Astrocyte (in vitro differentiated cells and primary cell): Measurements from ENCODE around the gene SUSD3. TPM values are rescaled to one million over a fixed set of nuclear protein-coding genes. Genes with fewer than 3 reads are reported as not detected.

Source experiments
- DNase-seq: peaks from one replicate; pipeline ENCODE4 v3.0.0-alpha.2; 2010; ENCODE audit warnings: low read depth
- FAIRE-seq: peaks from 2 replicates; lab custom pipeline; 2011; peaks lifted over from hg19 to GRCh38; lab: Jason Lieb, UNC
- H2AFZ ChIP-seq: 2 replicates; pipeline ENCODE4 v1.6.0; 2012; ENCODE audit warnings: low read depth, low read length, inconsistent platforms
- H3K27ac ChIP-seq: 2 replicates; pipeline ENCODE4 v1.5.1; 2011; ENCODE audit warnings: low read depth, low read length, inconsistent platforms
- H3K27me3 ChIP-seq: 2 replicates; pipeline ENCODE4 v1.6.0; 2011; ENCODE audit warnings: low read length, inconsistent platforms; ENCODE audit not compliant: insufficient read depth
- H3K36me3 ChIP-seq: 2 replicates; pipeline ENCODE4 v1.5.1; 2011; ENCODE audit warnings: low read length, inconsistent platforms; ENCODE audit not compliant: insufficient read depth
- H3K4me1 ChIP-seq: 2 replicates; pipeline ENCODE4 v1.5.1; 2011; ENCODE audit warnings: low read length, inconsistent platforms; ENCODE audit not compliant: insufficient read depth
- H3K4me2 ChIP-seq: 2 replicates; pipeline ENCODE4 v1.6.0; 2012; ENCODE audit warnings: low read length, inconsistent platforms
- H3K4me3 ChIP-seq: 2 replicates; pipeline ENCODE4 v1.5.1; 2011; ENCODE audit warnings: low read depth, mild to moderate bottlenecking, low read length, inconsistent platforms; ENCODE audit not compliant: insufficient read depth
- H3K79me2 ChIP-seq: 2 replicates; pipeline ENCODE4 v1.6.0; 2012; ENCODE audit warnings: mild to moderate bottlenecking, low read length, inconsistent platforms; ENCODE audit not compliant: insufficient read depth
- H3K9ac ChIP-seq: 2 replicates; pipeline ENCODE4 v1.6.0; 2012; ENCODE audit warnings: mild to moderate bottlenecking, low read length, inconsistent platforms
- H3K9me3 ChIP-seq: 2 replicates; pipeline ENCODE4 v1.5.1; 2012; ENCODE audit warnings: low read depth, mild to moderate bottlenecking, low read length, inconsistent platforms; ENCODE audit not compliant: insufficient read depth
- H4K20me1 ChIP-seq: 2 replicates; pipeline ENCODE4 v1.6.0; 2012; ENCODE audit warnings: low read length, inconsistent platforms; ENCODE audit not compliant: insufficient read depth
- H3K27ac Mint-ChIP-seq: one replicate; pipeline ENCODE4 v1.8.0; 2021; ENCODE audit warnings: mild to moderate bottlenecking, mixed read lengths; ENCODE audit not compliant: unreplicated experiment
- H3K27me3 Mint-ChIP-seq: one replicate; pipeline ENCODE4 v1.8.0; 2021; ENCODE audit warnings: low read depth, mixed read lengths; ENCODE audit not compliant: unreplicated experiment
- H3K36me3 Mint-ChIP-seq: one replicate; pipeline ENCODE4 v1.8.0; 2021; ENCODE audit warnings: low read depth, mixed read lengths; ENCODE audit not compliant: unreplicated experiment
- H3K4me1 Mint-ChIP-seq: one replicate; pipeline ENCODE4 v1.8.0; 2021; ENCODE audit warnings: low read depth, mixed read lengths; ENCODE audit not compliant: unreplicated experiment
- H3K4me3 Mint-ChIP-seq: one replicate; pipeline ENCODE4 v1.8.0; 2021; ENCODE audit warnings: mild to moderate bottlenecking, moderate library complexity, mixed read lengths; ENCODE audit not compliant: unreplicated experiment
- H3K9me3 Mint-ChIP-seq: one replicate; pipeline ENCODE4 v1.8.0; 2021; ENCODE audit warnings: mild to moderate bottlenecking, mixed read lengths; ENCODE audit not compliant: unreplicated experiment
- CTCF ChIP-seq: IDR thresholded peaks from 2 replicates; pipeline ENCODE4 v1.5.1; 2011; ENCODE audit warnings: low read depth, mild to moderate bottlenecking, inconsistent platforms, low read length, moderate library complexity; ENCODE audit not compliant: insufficient read depth
- EZH2 ChIP-seq: IDR thresholded peaks from 2 replicates; pipeline ENCODE4 v1.6.1; 2012; ENCODE audit warnings: mild to moderate bottlenecking, low read length, inconsistent platforms; ENCODE audit not compliant: insufficient read depth
- total RNA-seq: library from RNA; stranded (reverse); gene quantifications from 2 replicates; pipeline ENCODE4 v1.2.1, GENCODE V29; 2021

The SUSD3 gene
- total RNA-seq, 1 donor from 2014 or later = not detected

GRCh38 chr9:93110311-93110855 lies 51.9 kb downstream of the SUSD3 start:
- peaks cover 59% of the 10 kb centered on the region for H4K20me1 ChIP-seq

GRCh38 chr9:93111001-93111370 lies 52.5 kb downstream of the SUSD3 start:
- no peak overlapping the region for H3K4me3 Mint-ChIP-seq
- H3K4me1 Mint-ChIP-seq = no peaks in the 10 kb centered on the region
- Histone ChIP-seq H3K36me3 (peaks cover 3% of the 10 kb centered on the region), H3K79me2 (peaks cover 14% of the 10 kb centered on the region), H2AFZ (no peak overlapping the region), H3K9me3 (no peaks in the 10 kb centered on the region), H3K9ac (no peak overlapping the region), H3K27ac (no peak overlapping the region), H3K4me1 (peaks cover 8% of the 10 kb centered on the region), H3K4me2 (no peak overlapping the region), H3K27me3 (no peaks in the 10 kb centered on the region), H4K20me1 (peaks cover 58% of the 10 kb centered on the region), H3K4me3 (no peak overlapping the region)
- no peak overlapping the region for H3K27ac Mint-ChIP-seq
- peaks cover 9% of the 10 kb centered on the region for H3K36me3 Mint-ChIP-seq
- H3K27me3 Mint-ChIP-seq = no peaks in the 10 kb centered on the region
- no peak for DNase-seq
- TF ChIP-seq CTCF = no peak
- TF ChIP-seq EZH2 = no peak
- H3K9me3 Mint-ChIP-seq = no peaks in the 10 kb centered on the region
- no peak for FAIRE-seq

More at GRCh38 chr9:93110311-93110855, 51.9 kb downstream of the SUSD3 start:
- Histone ChIP-seq H3K4me1 (peaks cover 8% of the 10 kb centered on the region), H3K4me2 (no peak overlapping the region), H3K36me3 (peaks cover 3% of the 10 kb centered on the region), H3K9me3 (no peaks in the 10 kb centered on the region), H3K27me3 (no peaks in the 10 kb centered on the region), H2AFZ (no peak overlapping the region), H3K79me2 (peaks cover 20% of the 10 kb centered on the region), H3K9ac (no peak overlapping the region), H3K27ac (no peak overlapping the region), H3K4me3 (no peak overlapping the region)
- no peaks in the 10 kb centered on the region for H3K27me3 Mint-ChIP-seq
- no peak overlapping the region for H3K27ac Mint-ChIP-seq
- no peaks in the 10 kb centered on the region for H3K4me1 Mint-ChIP-seq
- H3K36me3 Mint-ChIP-seq = peaks cover 9% of the 10 kb centered on the region
- no peak for DNase-seq
- TF ChIP-seq CTCF (no peak), EZH2 (no peak)
- FAIRE-seq = no peak
- no peaks in the 10 kb centered on the region for H3K9me3 Mint-ChIP-seq
- no peak overlapping the region for H3K4me3 Mint-ChIP-seq

GRCh38 chr9:93111371-93112115 lies 53.0 kb downstream of the SUSD3 start:
- FAIRE-seq = no peak

More at GRCh38 chr9:93111371-93112115, 53.0 kb downstream of the SUSD3 start:
- no peaks in the 10 kb centered on the region for H3K9me3 ChIP-seq
- no peak for TF ChIP-seq CTCF
- TF ChIP-seq EZH2 = no peak
- no peak overlapping the region for H2AFZ ChIP-seq
- H3K79me2 ChIP-seq = peaks cover 12% of the 10 kb centered on the region
- H4K20me1 ChIP-seq = peaks cover 57% of the 10 kb centered on the region
- Mint-ChIP-seq H3K4me1 (no peaks in the 10 kb centered on the region), H3K4me3 (no peak overlapping the region), H3K36me3 (peaks cover 9% of the 10 kb centered on the region), H3K9me3 (no peaks in the 10 kb centered on the region), H3K27me3 (no peaks in the 10 kb centered on the region), H3K27ac (no peak overlapping the region)
- H3K4me2 ChIP-seq = peak overlapping the region; percentile 48
- H3K27ac ChIP-seq = no peak overlapping the region
- H3K27me3 ChIP-seq = no peaks in the 10 kb centered on the region
- peaks cover 8% of the 10 kb centered on the region for H3K4me1 ChIP-seq
- H3K9ac ChIP-seq = no peak overlapping the region
- H3K4me3 ChIP-seq = no peak overlapping the region
- H3K36me3 ChIP-seq = peaks cover 3% of the 10 kb centered on the region
- DNase-seq = peak; percentile 65
